Astrocyte of the cerebellum (primary cell): ENCODE measurements around the gene AFMID.

Source experiments
- DNase-seq: peaks from one replicate; pipeline ENCODE4 v3.0.0-alpha.2; 2011; ENCODE audit warnings: low read depth
- H3K4me3 ChIP-seq: 2 replicates; pipeline ENCODE4 v1.5.1; 2011; ENCODE audit warnings: mild to moderate bottlenecking, low read depth, low read length, moderate library complexity
- CTCF ChIP-seq: IDR thresholded peaks from 2 replicates; pipeline ENCODE4 v1.5.1; 2012; ENCODE audit warnings: low read length, low read depth, moderate library complexity, mild to moderate bottlenecking; ENCODE audit errors: missing control alignments
- in situ Hi-C: cut with HindIII; loops from 2 replicates; pipeline ENCODE4 v1.10.0; 2017; ENCODE audit warnings: low sequenced_read_pairs

The AFMID gene

GRCh38 chr17:78241277-78242023, 54.3 kb downstream of the AFMID start:
- TF ChIP-seq CTCF = no peak
- DNase-seq = no peak
- in situ Hi-C loops = no loop called here
- no peak overlapping the region for H3K4me3 ChIP-seq

- no peak for TF ChIP-seq CTCF
- DNase-seq = no peak
- in situ Hi-C loops = no loop called here
Observed at GRCh38 chr17:78242024-78242742, 55.0 kb downstream of the AFMID start.

GRCh38 chr17:78247304-78247703, 60.1 kb downstream of the AFMID start:
- DNase-seq = no peak
- H3K4me3 ChIP-seq = no peak overlapping the region
- in situ Hi-C loops = no loop called here
- no peak for TF ChIP-seq CTCF

More at GRCh38 chr17:78242024-78242742, 55.0 kb downstream of the AFMID start:
- no peak overlapping the region for H3K4me3 ChIP-seq

- in situ Hi-C loops = no loop called here
- no peak overlapping the region for H3K4me3 ChIP-seq
- DNase-seq = no peak
- no peak for TF ChIP-seq CTCF
Observed at GRCh38 chr17:78248051-78248914, 61.1 kb downstream of the AFMID start.

- no peak overlapping the region for H3K4me3 ChIP-seq
- TF ChIP-seq CTCF = no peak
- in situ Hi-C loops = no loop called here
- no peak for DNase-seq
Observed at GRCh38 chr17:78249074-78249817, 62.1 kb downstream of the AFMID start.
